Body of pancreas (tissue), 4 donors: ENCODE measurements around the gene ZC2HC1C.

ENCODE experiments used
- POLR2A ChIP-seq, 3 donors: fragments of 450-650 bp; IDR thresholded peaks; one replicate each; pipeline ENCODE4 v1.6.1; 2016; ENCODE audit warnings: antibody characterized with exemption in 3 of 3, mild to moderate bottlenecking in 2 of 3
- TF ChIP-seq, protein P1 (sequence below), 7 experiments: fragments of 450-650 bp in 4 of 7; fragments of 200-600 bp in 3 of 7; sonication (generic) in 3 of 7; IDR thresholded peaks; one replicate each; pipeline ENCODE4 v1.5.1; 2016 to 2019; ENCODE audit warnings: antibody characterized with exemption in 7 of 7

DNA sequence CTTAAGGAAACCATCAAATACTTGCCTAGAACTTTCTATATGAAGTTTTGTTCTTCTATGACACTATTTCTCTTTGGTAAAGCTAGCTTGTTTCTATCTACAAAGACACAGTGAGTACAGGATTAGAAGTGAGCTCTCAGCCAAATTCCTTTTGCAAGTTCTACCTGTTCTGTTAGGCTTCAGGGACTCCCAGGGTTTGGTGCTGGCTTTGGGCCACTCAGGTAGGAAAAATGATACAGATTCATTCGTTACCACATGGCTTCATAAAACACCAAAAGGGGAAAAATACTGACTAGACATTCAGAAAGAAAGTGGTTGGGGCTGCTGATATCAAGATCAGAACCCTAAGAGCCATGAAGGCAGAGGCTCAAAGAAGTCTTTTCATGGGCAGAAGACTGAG lies 13.8 kb downstream of the ZC2HC1C start:
- TF ChIP-seq POLR2A (IDR thresholded peaks at IDR 0.05): no peak
- TF ChIP-seq, protein P1, sequence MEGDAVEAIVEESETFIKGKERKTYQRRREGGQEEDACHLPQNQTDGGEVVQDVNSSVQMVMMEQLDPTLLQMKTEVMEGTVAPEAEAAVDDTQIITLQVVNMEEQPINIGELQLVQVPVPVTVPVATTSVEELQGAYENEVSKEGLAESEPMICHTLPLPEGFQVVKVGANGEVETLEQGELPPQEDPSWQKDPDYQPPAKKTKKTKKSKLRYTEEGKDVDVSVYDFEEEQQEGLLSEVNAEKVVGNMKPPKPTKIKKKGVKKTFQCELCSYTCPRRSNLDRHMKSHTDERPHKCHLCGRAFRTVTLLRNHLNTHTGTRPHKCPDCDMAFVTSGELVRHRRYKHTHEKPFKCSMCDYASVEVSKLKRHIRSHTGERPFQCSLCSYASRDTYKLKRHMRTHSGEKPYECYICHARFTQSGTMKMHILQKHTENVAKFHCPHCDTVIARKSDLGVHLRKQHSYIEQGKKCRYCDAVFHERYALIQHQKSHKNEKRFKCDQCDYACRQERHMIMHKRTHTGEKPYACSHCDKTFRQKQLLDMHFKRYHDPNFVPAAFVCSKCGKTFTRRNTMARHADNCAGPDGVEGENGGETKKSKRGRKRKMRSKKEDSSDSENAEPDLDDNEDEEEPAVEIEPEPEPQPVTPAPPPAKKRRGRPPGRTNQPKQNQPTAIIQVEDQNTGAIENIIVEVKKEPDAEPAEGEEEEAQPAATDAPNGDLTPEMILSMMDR (IDR thresholded peaks at IDR 0.05): no peak
